ENCODE data around the gene ZNF662. TPM values are rescaled to one million over a fixed set of nuclear protein-coding genes. Genes with fewer than 3 reads are reported as not detected.

The ZNF662 gene
- total RNA-seq, 1 experiment from 2014 or later, result not detected

- Histone ChIP-seq H3K27me3 (ENCODE audit: insufficient read depth, low read length) (peaks cover 14% of the 10 kb centered on the region; the same call in 1 of the 2 replicates), H3K9me3 (ENCODE audit: control insufficient read depth in 1 of 2, insufficient read depth in 1 of 2, low read depth in 1 of 2, low read length in 2 of 2) (no peaks in the 10 kb centered on the region), H2AFZ (ENCODE audit: low read depth, low read length, poor library complexity, severe bottlenecking) (no peak overlapping the region), H4K20me1 (ENCODE audit: insufficient read depth) (no peaks in the 10 kb centered on the region), H3K36me3 (ENCODE audit: control insufficient read depth in 1 of 2, insufficient read depth in 2 of 2, low read length in 2 of 2) (no peaks in the 10 kb centered on the region), H3K4me1 (ENCODE audit: control insufficient read depth in 1 of 2, insufficient read depth in 2 of 2, low read length in 2 of 2) (no peaks in the 10 kb centered on the region), H3K4me3 (replicated peaks in 1 of 2; ENCODE audit: low read depth in 1 of 2, low read length in 2 of 2) (no peak overlapping the region), H3K4me2 (ENCODE audit: low read length) (no peak overlapping the region), H3K27ac (ENCODE audit: low read depth, low read length) (no peak overlapping the region), H3K9ac (ENCODE audit: low read length) (no peak overlapping the region), H3K9me2 (ENCODE audit: insufficient read depth) (no peaks in the 10 kb centered on the region), H3K79me2 (ENCODE audit: insufficient read depth, low read length) (no peaks in the 10 kb centered on the region)
- no peak for TF ChIP-seq POLR2A (IDR thresholded peaks at IDR 0.05; ENCODE audit: borderline replicate concordance, extremely low read depth, insufficient read depth, insufficient read length)
- TF ChIP-seq REST (IDR thresholded peaks at IDR 0.05; ENCODE audit: low read depth), result no peak
- TF ChIP-seq CEBPB (IDR thresholded peaks at IDR 0.05; ENCODE audit: low read depth), result no peak
- no peak for TF ChIP-seq ZNF274 (IDR thresholded peaks at IDR 0.05; ENCODE audit: low read depth, low read length)
- no peak for TF ChIP-seq SP1 (IDR thresholded peaks at IDR 0.05; ENCODE audit: low read depth)
- no peak for TF ChIP-seq RAD21 (IDR thresholded peaks at IDR 0.05; ENCODE audit: low read depth)
- TF ChIP-seq POLR2AphosphoS5 (IDR thresholded peaks at IDR 0.05; ENCODE audit: low read depth, low read length), result no peak
- TF ChIP-seq TCF7L2 (IDR thresholded peaks at IDR 0.05; ENCODE audit: borderline replicate concordance, extremely low read depth, insufficient read depth, insufficient read length), result no peak
- no peak for TF ChIP-seq ZFX (IDR thresholded peaks at IDR 0.05)
- no peak for TF ChIP-seq JUND (IDR thresholded peaks at IDR 0.05)
- no peak for TF ChIP-seq YY1 (IDR thresholded peaks at IDR 0.05; ENCODE audit: extremely low read depth, insufficient replicate concordance, low read depth, low read length)
- TF ChIP-seq CTCF (IDR thresholded peaks at IDR 0.05 in 2 of 3, conservative IDR thresholded peaks at IDR 0.05 in 1 of 3; ENCODE audit: borderline replicate concordance in 1 of 3, insufficient read depth in 1 of 3, low read depth in 2 of 3, low read length in 2 of 3), result no peak
- no peak for TF ChIP-seq ZBTB33 (IDR thresholded peaks at IDR 0.05; ENCODE audit: extremely low read depth, insufficient replicate concordance, low read length)
- ATAC-seq (no peak), DNase-seq (ENCODE audit: low read depth, low spot score) (no peak)
- ChIA-PET CTCF (interaction anchor here (0.9 to 3.1 kb wide), 2 partner anchors 125 to 540 kb away, joined by 3 to 27 read pairs; no protein-coding TSS in a partner anchor), RAD21 (ENCODE audit: low non-redundant PET in 1 of 2, low total read pairs in 2 of 2, uncharacterized antibody in 2 of 2, unreplicated experiment in 2 of 2) (no interaction called here), POLR2A (no interaction called here)
- BruUV-seq (replicated peaks), result no TSS peak
- intact Hi-C loops (cut with micrococcal nuclease), result loop anchor here (5.0 to 10.0 kb wide), 3 partner anchors 109 to 1232 kb away; no protein-coding TSS in a partner anchor
Observed at GRCh38 chr3:42963269-42963668, 57.3 kb downstream of the ZNF662 start.
